Activated CD4-positive, alpha-beta memory T cell treated with anti-CD3 and anti-CD28 coated beads, Interleukin-2, amount 10 ng/mL, durations not matched to agents 7 days and 5 days (primary cell): ENCODE results near the gene SDR39U1. TPM values are rescaled to one million over a fixed set of nuclear protein-coding genes. Genes with fewer than 3 reads are reported as not detected.
"Not testable (repeated sequence)": the region's sequence is repeated elsewhere in the genome, so short reads cannot be mapped to it uniquely, and the experiment has no call there.

Source experiments
- CTCF ChIA-PET: fragments of 350-600 bp; sonication (Branson Sonifier 250); formaldehyde crosslinking; loops from one replicate; lab custom pipeline; 2021; ENCODE audit warnings: antibody characterized with exemption, inconsistent platforms; lab: Charles Lee
- POLR2A ChIA-PET: fragments of 350-600 bp; sonication (Branson Sonifier 250); formaldehyde crosslinking; loops from one replicate; lab custom pipeline; 2021; ENCODE audit warnings: antibody characterized with exemption; lab: Charles Lee
- DNase-seq: peaks from one replicate; pipeline ENCODE4 v3.0.0-alpha.2; 2020
- H3K27ac Mint-ChIP-seq: one replicate; pipeline ENCODE4 v1.8.0; 2021; ENCODE audit warnings: mild to moderate bottlenecking, mixed read lengths
- H3K27me3 Mint-ChIP-seq: one replicate; pipeline ENCODE4 v1.8.0; 2021; ENCODE audit warnings: mixed read lengths
- H3K36me3 Mint-ChIP-seq: one replicate; pipeline ENCODE4 v1.8.0; 2021; ENCODE audit warnings: low read depth, mixed read lengths
- H3K4me1 Mint-ChIP-seq: one replicate; pipeline ENCODE4 v1.8.0; 2021; ENCODE audit warnings: mixed read lengths
- H3K4me3 Mint-ChIP-seq: one replicate; pipeline ENCODE4 v1.8.0; 2021; ENCODE audit warnings: mild to moderate bottlenecking, mixed read lengths
- H3K9me3 Mint-ChIP-seq: one replicate; pipeline ENCODE4 v1.8.0; 2021; ENCODE audit warnings: mixed read lengths
- total RNA-seq, 2 experiments: library from RNA; stranded (reverse); gene quantifications; one replicate each; pipeline ENCODE4 v1.2.3, GENCODE V29; 2021

Gene SDR39U1
- total RNA-seq: 10 to 100 TPM; 38.5 to 41.6 TPM

- Mint-ChIP-seq H3K36me3 (peaks cover 50% of the 10 kb centered on the region), H3K27me3 (no peaks in the 10 kb centered on the region), H3K27ac (peak within 1 kb of the TSS; percentile 97), H3K4me3 (peak within 1 kb of the TSS; percentile 92), H3K9me3 (no peaks in the 10 kb centered on the region), H3K4me1 (peaks cover 52% of the 10 kb centered on the region)
- CTCF ChIA-PET: interaction anchor here (1.0 to 10.2 kb wide), 10 partner anchors 11 to 384 kb away, joined by 3 to 169 read pairs (median 4); partner anchors contain the start of genes ADCY4, CBLN3 and KHNYN
- POLR2A ChIA-PET: interaction anchor here (0.7 to 5.4 kb wide), 16 partner anchors 12 to 327 kb away, joined by 3 to 117 read pairs (median 5); partner anchors contain the start of genes ADCY4, CBLN3, KHNYN and RIPK3
- peak; percentile 98 for DNase-seq
Observed at GRCh38 chr14:24442240-24443052, at the start of gene SDR39U1. Gene SDR39U1, minus strand, starts transcription at chr14:24442776. Its CDS starts 7 bp downstream, at chr14:24442769.

GRCh38 chr14:24491586-24492408 is 49.2 kb upstream of the SDR39U1 start:
- not testable (repeated sequence) for H3K9me3 Mint-ChIP-seq, DNase-seq, H3K27me3 Mint-ChIP-seq, H3K27ac Mint-ChIP-seq, H3K4me1 Mint-ChIP-seq, H3K4me3 Mint-ChIP-seq, H3K36me3 Mint-ChIP-seq
- ChIA-PET CTCF (interaction anchor here (0.6 to 1.0 kb wide), 2 partner anchors 11 to 137 kb away, joined by 3 read pairs; no protein-coding TSS in a partner anchor), POLR2A (interaction anchor here (0.6 kb wide), 1 partner anchor 168 kb away, joined by 3 read pairs; no protein-coding TSS in a partner anchor)

- ChIA-PET CTCF (interaction anchor here (0.6 to 2.4 kb wide), 10 partner anchors 25 to 227 kb away, joined by 3 to 8 read pairs (median 4); partner anchors contain the start of genes GZMB and SDR39U1), POLR2A (interaction anchor here (0.9 to 1.5 kb wide), 2 partner anchors 25 to 47 kb away, joined by 3 read pairs; partner anchors contain the start of gene CMA1)
- DNase-seq: peak; percentile 20
- Mint-ChIP-seq H3K4me3 (no peak overlapping the region), H3K9me3 (no peaks in the 10 kb centered on the region), H3K36me3 (no peaks in the 10 kb centered on the region), H3K27me3 (no peaks in the 10 kb centered on the region), H3K4me1 (peaks cover 28% of the 10 kb centered on the region), H3K27ac (peak overlapping the region; percentile 6)
Observed at GRCh38 chr14:24483604-24484252, 41.2 kb upstream of the SDR39U1 start.

- not testable (repeated sequence) for H3K36me3 Mint-ChIP-seq, H3K9me3 Mint-ChIP-seq, H3K27me3 Mint-ChIP-seq, H3K4me3 Mint-ChIP-seq, DNase-seq, H3K27ac Mint-ChIP-seq
- H3K4me1 Mint-ChIP-seq: peaks cover 28% of the 10 kb centered on the region
- CTCF ChIA-PET: interaction anchor here (0.9 to 2.6 kb wide), 9 partner anchors 24 to 228 kb away, joined by 3 to 8 read pairs (median 6); partner anchors contain the start of gene GZMB
- POLR2A ChIA-PET: interaction anchor here (0.9 to 1.5 kb wide), 2 partner anchors 26 to 46 kb away, joined by 3 read pairs; partner anchors contain the start of gene CMA1
Observed at GRCh38 chr14:24482699-24483303, 40.2 kb upstream of the SDR39U1 start.

GRCh38 chr14:24481622-24482324 is 39.2 kb upstream of the SDR39U1 start:
- H3K36me3 Mint-ChIP-seq: no peaks in the 10 kb centered on the region
- DNase-seq: peak; percentile 67
- peaks cover 28% of the 10 kb centered on the region for H3K4me1 Mint-ChIP-seq
- H3K9me3 Mint-ChIP-seq: no peaks in the 10 kb centered on the region
- H3K27me3 Mint-ChIP-seq: no peaks in the 10 kb centered on the region
- H3K27ac Mint-ChIP-seq: peak overlapping the region; percentile 11
- ChIA-PET POLR2A (no interaction called here), CTCF (interaction anchor here (0.8 to 2.6 kb wide), 9 partner anchors 9 to 651 kb away, joined by 3 to 7 read pairs (median 5); no protein-coding TSS in a partner anchor)
- peak overlapping the region; percentile 51 for H3K4me3 Mint-ChIP-seq

- CTCF ChIA-PET, H3K9me3 Mint-ChIP-seq, H3K36me3 Mint-ChIP-seq, H3K4me3 Mint-ChIP-seq, H3K27ac Mint-ChIP-seq, DNase-seq, H3K27me3 Mint-ChIP-seq, POLR2A ChIA-PET: not testable (repeated sequence)
- H3K4me1 Mint-ChIP-seq: peaks cover 28% of the 10 kb centered on the region
Observed at GRCh38 chr14:24479999-24480398, 37.4 kb upstream of the SDR39U1 start.

GRCh38 chr14:24475261-24475660 is 32.7 kb upstream of the SDR39U1 start:
- Mint-ChIP-seq H3K36me3 (no peaks in the 10 kb centered on the region), H3K27me3 (no peaks in the 10 kb centered on the region), H3K27ac (no peak overlapping the region), H3K9me3 (no peaks in the 10 kb centered on the region), H3K4me1 (no peaks in the 10 kb centered on the region), H3K4me3 (no peak overlapping the region)
- POLR2A ChIA-PET: no interaction called here
- CTCF ChIA-PET: interaction anchor here (1.9 kb wide), 1 partner anchor 235 kb away, joined by 5 read pairs; no protein-coding TSS in a partner anchor
- DNase-seq: no peak

- Mint-ChIP-seq H3K9me3 (no peaks in the 10 kb centered on the region), H3K27ac (no peak overlapping the region), H3K36me3 (no peaks in the 10 kb centered on the region), H3K4me1 (no peaks in the 10 kb centered on the region), H3K27me3 (no peaks in the 10 kb centered on the region), H3K4me3 (no peak overlapping the region)
- no peak for DNase-seq
- CTCF ChIA-PET: no interaction called here
- POLR2A ChIA-PET: no interaction called here
Observed at GRCh38 chr14:24473211-24473610, 30.6 kb upstream of the SDR39U1 start.

- H3K4me1 Mint-ChIP-seq, H3K27me3 Mint-ChIP-seq, DNase-seq, POLR2A ChIA-PET, H3K27ac Mint-ChIP-seq, H3K4me3 Mint-ChIP-seq, H3K9me3 Mint-ChIP-seq, CTCF ChIA-PET, H3K36me3 Mint-ChIP-seq: not testable (repeated sequence)
Observed at GRCh38 chr14:24470450-24470849, 27.9 kb upstream of the SDR39U1 start.

GRCh38 chr14:24465805-24466204 is 23.2 kb upstream of the SDR39U1 start:
- Mint-ChIP-seq H3K4me3 (no peak overlapping the region), H3K27ac (no peak overlapping the region), H3K36me3 (peaks cover 3% of the 10 kb centered on the region), H3K9me3 (no peaks in the 10 kb centered on the region), H3K27me3 (no peaks in the 10 kb centered on the region), H3K4me1 (peaks cover 12% of the 10 kb centered on the region)
- CTCF ChIA-PET: no interaction called here
- POLR2A ChIA-PET: no interaction called here
- no peak for DNase-seq

GRCh38 chr14:24465368-24465767 is 22.8 kb upstream of the SDR39U1 start:
- Mint-ChIP-seq H3K27ac (no peak overlapping the region), H3K9me3 (no peaks in the 10 kb centered on the region), H3K4me1 (peaks cover 12% of the 10 kb centered on the region), H3K36me3 (peaks cover 3% of the 10 kb centered on the region), H3K4me3 (no peak overlapping the region), H3K27me3 (no peaks in the 10 kb centered on the region)
- no peak for DNase-seq
- POLR2A ChIA-PET: no interaction called here
- CTCF ChIA-PET: no interaction called here
